Caco-2 (cell line): Measurements from ENCODE around the gene RBP5. TPM values are rescaled to one million over a fixed set of nuclear protein-coding genes. Genes with fewer than 3 reads are reported as not detected.

Experiments
- Bru-seq: library from RNA; stranded (reverse); fragments of 400-500 nt; gene quantifications from one replicate; lab custom pipeline; 2021; lab: Mats Ljungman, UMichigan
- BruChase-seq, 2 experiments: library from RNA; stranded (reverse); fragments of 400-500 nt; gene quantifications; one replicate each; lab custom pipeline; 2021; lab: Mats Ljungman, UMichigan
- BruUV-seq: library from RNA; stranded (reverse); fragments of 400-500 nt; replicated peaks from 2 replicates; lab custom pipeline; 2021; lab: Mats Ljungman, UMichigan
- CTCF ChIA-PET: fragments of 300-600 bp; sonication (Branson Sonifier 250); formaldehyde crosslinking; loops from one replicate; lab custom pipeline; 2022; ENCODE audit warnings: antibody characterized with exemption; lab: Charles Lee
- POLR2A ChIA-PET: fragments of 300-600 bp; sonication (Branson Sonifier 250); formaldehyde crosslinking; loops from one replicate; lab custom pipeline; 2022; ENCODE audit warnings: antibody characterized with exemption; lab: Charles Lee
- DNase-seq, 2 experiments: peaks; one replicate each; pipeline versions ENCODE4 v3.0.0 to v3.0.0-alpha.2; 2020 to 2022
- H3K27me3 ChIP-seq: replicated peaks from 2 replicates; pipeline ENCODE4 v1.6.0; 2011; ENCODE audit warnings: low read length; ENCODE audit not compliant: control insufficient read depth, insufficient read depth
- H3K36me3 ChIP-seq: 2 replicates; pipeline ENCODE4 v1.5.1; 2011; ENCODE audit warnings: low read length; ENCODE audit not compliant: control insufficient read depth, insufficient read depth
- H3K4me1 ChIP-seq: fragments of 250-450 bp; sonication (Bioruptor Pico); 2 replicates; pipeline ENCODE4 v1.5.1; 2020; ENCODE audit warnings: mild to moderate bottlenecking
- H3K4me3 ChIP-seq: 2 replicates; pipeline ENCODE4 v1.5.1; 2011; ENCODE audit warnings: low read depth, mild to moderate bottlenecking, control low read depth, low read length
- H3K9me3 ChIP-seq: fragments of 250-450 bp; sonication (Bioruptor Pico); 2 replicates; pipeline ENCODE4 v1.5.1; 2020; ENCODE audit warnings: mild to moderate bottlenecking, moderate library complexity
- H3K27ac Mint-ChIP-seq: one replicate; pipeline ENCODE4 v1.8.0; 2022; ENCODE audit warnings: mixed read lengths; ENCODE audit not compliant: unreplicated experiment
- H3K27me3 Mint-ChIP-seq: one replicate; pipeline ENCODE4 v1.8.0; 2022; ENCODE audit warnings: mixed read lengths; ENCODE audit not compliant: insufficient read depth, unreplicated experiment
- H3K36me3 Mint-ChIP-seq: one replicate; pipeline ENCODE4 v1.8.0; 2022; ENCODE audit warnings: mild to moderate bottlenecking, mixed read lengths; ENCODE audit not compliant: insufficient read depth, unreplicated experiment
- H3K4me1 Mint-ChIP-seq: one replicate; pipeline ENCODE4 v1.8.0; 2022; ENCODE audit warnings: low read depth, mixed read lengths; ENCODE audit not compliant: unreplicated experiment
- H3K4me3 Mint-ChIP-seq: one replicate; pipeline ENCODE4 v1.8.0; 2022; ENCODE audit warnings: mild to moderate bottlenecking, moderate library complexity, mixed read lengths; ENCODE audit not compliant: unreplicated experiment
- H3K9me3 Mint-ChIP-seq: one replicate; pipeline ENCODE4 v1.8.0; 2022; ENCODE audit warnings: mixed read lengths; ENCODE audit not compliant: unreplicated experiment
- CTCF ChIP-seq, 2 experiments: fragments of 200-600 bp in 1 of 2; IDR thresholded peaks; 1 replicate in 1 of 2; 2 replicates in 1 of 2; pipeline versions ENCODE4 v1.5.1 to v1.8.0; 2011 to 2022; ENCODE audit warnings: antibody characterized with exemption in 1 of 2, control low read depth in 1 of 2, inconsistent platforms in 1 of 2, low read depth in 1 of 2, low read length in 1 of 2, mild to moderate bottlenecking in 1 of 2, moderate library complexity in 1 of 2; ENCODE audit not compliant: insufficient read depth in 1 of 2, severe bottlenecking in 1 of 2, unreplicated experiment in 1 of 2
- intact Hi-C: fragments of 100-400 bp; cut with micrococcal nuclease; formaldehyde crosslinking; loops from one replicate; pipeline ENCODE4 v1.10.0; 2022; ENCODE audit not compliant: unreplicated experiment
- long read RNA-seq: library from polyadenylated mRNA; stranded (forward); transcript quantifications from one replicate; pipeline ENCODE4 v2.0.0, GENCODE V29; 2022
- total RNA-seq: library from RNA; stranded (reverse); gene quantifications from 2 replicates; pipeline ENCODE4 v1.2.3, GENCODE V29; 2022

The RBP5 gene, protein sequence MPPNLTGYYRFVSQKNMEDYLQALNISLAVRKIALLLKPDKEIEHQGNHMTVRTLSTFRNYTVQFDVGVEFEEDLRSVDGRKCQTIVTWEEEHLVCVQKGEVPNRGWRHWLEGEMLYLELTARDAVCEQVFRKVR
- 0.86 and 1.8 TPM in 2 replicates for total RNA-seq
- percentile 33 among the genes with signal in this experiment for Bru-seq, nascent RNA
- BruChase-seq, experiment 1, labeled RNA remaining after a 2-hour chase = percentile 37 among the genes with signal in this experiment
- BruChase-seq, experiment 2, labeled RNA remaining after a 6-hour chase = percentile 29 among the genes with signal in this experiment
- long read RNA-seq, partial matches to known transcripts = 0 of 5 reads
- long read RNA-seq, other reads (novel, unspliced or antisense) = 5 of 5 reads

- peaks cover 47% of the 10 kb centered on the region for H3K4me1 Mint-ChIP-seq
- no peaks in the 10 kb centered on the region for H3K27me3 Mint-ChIP-seq
- TF ChIP-seq CTCF (IDR thresholded peaks at IDR 0.05; ENCODE audit: insufficient read depth in 1 of 2, low read depth in 1 of 2, low read length in 1 of 2, severe bottlenecking in 1 of 2, unreplicated experiment in 1 of 2) = no peak
- no peaks in the 10 kb centered on the region for H3K9me3 Mint-ChIP-seq
- DNase-seq = no peak
- peaks cover 34% of the 10 kb centered on the region for H3K4me1 ChIP-seq
- peaks cover 22% of the 10 kb centered on the region for H3K36me3 Mint-ChIP-seq
- peak within 1 kb of the TSS; percentile 79 for H3K27ac Mint-ChIP-seq
- ChIA-PET CTCF (interaction anchor here (0.5 kb wide), 1 partner anchor 13 kb away, joined by 4 read pairs; no protein-coding TSS in a partner anchor), POLR2A (no interaction called here)
- no peaks in the 10 kb centered on the region; the same call in 1 of the 2 replicates for H3K36me3 ChIP-seq
- no TSS peak for BruUV-seq
- H3K4me3 Mint-ChIP-seq = peak within 1 kb of the TSS; percentile 86
- peak within 1 kb of the TSS; percentile 70 for H3K4me3 ChIP-seq
- no peaks in the 10 kb centered on the region for H3K27me3 ChIP-seq
- intact Hi-C loops = loop anchor here (1.0 kb wide), 1 partner anchor 20 kb away; no protein-coding TSS in a partner anchor
- H3K9me3 ChIP-seq = no peaks in the 10 kb centered on the region
Measured at GRCh38 chr12:7128681-7129286, at the start of gene RBP5. Gene RBP5, minus strand, starts transcription at chr12:7128889. Its CDS starts 114 bp downstream, at chr12:7128775.

DNA sequence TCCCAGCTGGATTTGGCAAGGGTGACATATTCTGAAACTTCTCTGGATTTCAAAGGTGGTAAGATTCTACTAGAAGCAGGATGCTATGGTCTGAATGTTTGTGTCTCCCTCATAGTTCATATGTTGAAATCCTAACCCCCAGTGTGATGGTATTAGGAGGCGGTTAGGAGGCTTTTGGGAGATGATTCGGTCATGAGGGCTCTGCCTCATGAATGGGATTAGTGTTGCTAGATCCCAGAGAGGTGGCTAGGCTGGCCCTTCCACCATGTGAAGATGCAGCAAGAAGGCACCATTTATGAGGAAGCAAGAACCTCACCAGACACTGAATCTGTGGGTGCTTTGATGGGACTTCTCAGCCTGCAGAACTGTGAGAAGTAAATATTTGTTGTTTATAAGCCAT, 49.8 kb upstream of the RBP5 start:
- DNase-seq = no peak
- Mint-ChIP-seq H3K27me3 (peaks cover 11% of the 10 kb centered on the region), H3K4me1 (no peaks in the 10 kb centered on the region), H3K27ac (no peak overlapping the region), H3K9me3 (peaks cover 19% of the 10 kb centered on the region), H3K4me3 (no peak overlapping the region), H3K36me3 (no peaks in the 10 kb centered on the region)
- peaks cover 14% of the 10 kb centered on the region for H3K9me3 ChIP-seq
- no peaks in the 10 kb centered on the region for H3K27me3 ChIP-seq
- no peak for TF ChIP-seq CTCF (IDR thresholded peaks at IDR 0.05; ENCODE audit: insufficient read depth in 1 of 2, low read depth in 1 of 2, low read length in 1 of 2, severe bottlenecking in 1 of 2, unreplicated experiment in 1 of 2)
- CTCF ChIA-PET = no interaction called here
- no peak overlapping the region for H3K4me3 ChIP-seq
- intact Hi-C loops = no loop called here
- no TSS peak for BruUV-seq
- H3K36me3 ChIP-seq = no peaks in the 10 kb centered on the region
- POLR2A ChIA-PET = no interaction called here
- H3K4me1 ChIP-seq = no peaks in the 10 kb centered on the region

- Histone ChIP-seq H3K27me3 (no peaks in the 10 kb centered on the region), H3K4me3 (no peak overlapping the region), H3K36me3 (no peaks in the 10 kb centered on the region), H3K4me1 (no peaks in the 10 kb centered on the region), H3K9me3 (peaks cover 33% of the 10 kb centered on the region)
- no peak for DNase-seq
- Mint-ChIP-seq H3K4me3 (no peak overlapping the region), H3K9me3 (peaks cover 33% of the 10 kb centered on the region), H3K27ac (no peak overlapping the region), H3K27me3 (peaks cover 6% of the 10 kb centered on the region), H3K36me3 (no peaks in the 10 kb centered on the region), H3K4me1 (no peaks in the 10 kb centered on the region)
- intact Hi-C loops = no loop called here
- ChIA-PET POLR2A (no interaction called here), CTCF (no interaction called here)
- TF ChIP-seq CTCF (IDR thresholded peaks at IDR 0.05; ENCODE audit: insufficient read depth in 1 of 2, low read depth in 1 of 2, low read length in 1 of 2, severe bottlenecking in 1 of 2, unreplicated experiment in 1 of 2) = no peak
- no TSS peak for BruUV-seq
Measured at GRCh38 chr12:7176595-7176994, 47.9 kb upstream of the RBP5 start.
